ENCODE results near the gene CPB2.

CPB2 gene, protein sequence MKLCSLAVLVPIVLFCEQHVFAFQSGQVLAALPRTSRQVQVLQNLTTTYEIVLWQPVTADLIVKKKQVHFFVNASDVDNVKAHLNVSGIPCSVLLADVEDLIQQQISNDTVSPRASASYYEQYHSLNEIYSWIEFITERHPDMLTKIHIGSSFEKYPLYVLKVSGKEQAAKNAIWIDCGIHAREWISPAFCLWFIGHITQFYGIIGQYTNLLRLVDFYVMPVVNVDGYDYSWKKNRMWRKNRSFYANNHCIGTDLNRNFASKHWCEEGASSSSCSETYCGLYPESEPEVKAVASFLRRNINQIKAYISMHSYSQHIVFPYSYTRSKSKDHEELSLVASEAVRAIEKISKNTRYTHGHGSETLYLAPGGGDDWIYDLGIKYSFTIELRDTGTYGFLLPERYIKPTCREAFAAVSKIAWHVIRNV

GRCh38 chr13:46104868-46105267 is at the start of gene CPB2:
Gene CPB2 (minus strand): TSS chr13:46105033. CDS start chr13:46105009, 24 bp downstream.
- H3K9me2 ChIP-seq (ENCODE audit: low read depth, low read length): no peaks in the 10 kb centered on the region
- H3K27ac ChIP-seq (ENCODE audit: low read depth, low read length, poor library complexity, severe bottlenecking): no peak within 1 kb of the TSS
- H2AFZ ChIP-seq (ENCODE audit: low read length): no peak within 1 kb of the TSS
- H3K4me2 ChIP-seq (ENCODE audit: low read length): no peak within 1 kb of the TSS
- H3K9ac ChIP-seq (ENCODE audit: low read length): no peak within 1 kb of the TSS
- no peaks in the 10 kb centered on the region for H3K79me2 ChIP-seq (ENCODE audit: insufficient read depth, low read length)
- no peaks in the 10 kb centered on the region for H3K27me3 ChIP-seq (ENCODE audit: insufficient read depth, low read length)
- H3K36me3 ChIP-seq (ENCODE audit: insufficient read depth, low read length): no peaks in the 10 kb centered on the region
- TF ChIP-seq CTCF (IDR thresholded peaks at IDR 0.05; ENCODE audit: low read length) (no peak), EZH2 (IDR thresholded peaks at IDR 0.05; ENCODE audit: borderline replicate concordance, low read length) (no peak)
- no peaks in the 10 kb centered on the region for H3K9me3 ChIP-seq (ENCODE audit: low read length)
- H4K20me1 ChIP-seq (ENCODE audit: insufficient read depth, low read length): no peaks in the 10 kb centered on the region
- H3K4me3 ChIP-seq (ENCODE audit: low read depth, low read length, poor library complexity, severe bottlenecking): no peak within 1 kb of the TSS
- no peaks in the 10 kb centered on the region for H3F3A ChIP-seq (ENCODE audit: insufficient read depth, low read length)
- H3K4me1 ChIP-seq (ENCODE audit: insufficient read depth, low read length, severe bottlenecking): no peaks in the 10 kb centered on the region

DNA sequence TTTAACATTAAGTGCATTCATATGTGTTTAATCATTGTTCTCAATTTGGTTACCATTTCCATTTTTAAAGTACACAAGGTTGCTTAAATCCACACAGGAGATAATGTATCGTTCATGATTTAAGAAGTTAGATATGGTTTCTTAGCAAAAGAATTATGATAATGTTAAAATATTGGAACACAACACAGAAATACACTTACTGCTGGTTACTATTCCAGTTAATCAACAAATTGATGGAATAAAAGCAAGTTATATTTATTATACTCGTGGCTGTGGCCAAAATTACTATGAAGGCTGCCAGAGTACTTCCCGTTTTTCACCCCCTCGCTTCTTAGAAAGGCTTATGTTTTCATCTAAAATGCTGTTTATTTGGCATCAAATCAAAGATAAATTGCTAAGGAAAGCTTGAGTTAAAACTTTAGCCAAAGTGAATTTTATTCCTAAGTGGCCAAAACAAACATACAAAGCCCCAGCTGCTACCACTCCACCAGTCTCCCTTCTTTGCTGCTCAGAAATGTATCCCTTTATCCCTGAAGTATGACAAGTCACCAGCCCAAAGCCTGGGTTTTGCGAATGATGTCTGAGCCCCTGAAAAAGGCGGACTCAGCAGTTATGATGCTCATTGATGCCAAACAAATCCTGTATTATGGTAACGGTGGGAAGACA is 49.4 kb upstream of the CPB2 start:
- no peak overlapping the region for H3K9ac ChIP-seq (ENCODE audit: low read length)
- peaks cover 2% of the 10 kb centered on the region for H3K79me2 ChIP-seq (ENCODE audit: insufficient read depth, low read length)
- no peaks in the 10 kb centered on the region for H3K27me3 ChIP-seq (ENCODE audit: insufficient read depth, low read length)
- H4K20me1 ChIP-seq (ENCODE audit: insufficient read depth, low read length): no peaks in the 10 kb centered on the region; the same call in 1 of the 2 replicates
- no peak overlapping the region for H3K27ac ChIP-seq (ENCODE audit: low read depth, low read length, poor library complexity, severe bottlenecking)
- no peaks in the 10 kb centered on the region for H3K4me1 ChIP-seq (ENCODE audit: insufficient read depth, low read length, severe bottlenecking)
- peaks cover 99% of the 10 kb centered on the region for H3K36me3 ChIP-seq (ENCODE audit: insufficient read depth, low read length)
- H3K4me2 ChIP-seq (ENCODE audit: low read length): no peak overlapping the region
- no peak overlapping the region for H3K4me3 ChIP-seq (ENCODE audit: low read depth, low read length, poor library complexity, severe bottlenecking)
- no peak overlapping the region for H2AFZ ChIP-seq (ENCODE audit: low read length)
- no peak for TF ChIP-seq CTCF (IDR thresholded peaks at IDR 0.05; ENCODE audit: low read length)
- no peak for TF ChIP-seq EZH2 (IDR thresholded peaks at IDR 0.05; ENCODE audit: borderline replicate concordance, low read length)
- no peaks in the 10 kb centered on the region for H3K9me3 ChIP-seq (ENCODE audit: low read length)
- H3K9me2 ChIP-seq (ENCODE audit: low read depth, low read length): no peaks in the 10 kb centered on the region
- 0 out of 2 replicates have a peak, but pooled peaks cover 4% of the 10 kb centered on the region for H3F3A ChIP-seq (ENCODE audit: insufficient read depth, low read length)

DNA sequence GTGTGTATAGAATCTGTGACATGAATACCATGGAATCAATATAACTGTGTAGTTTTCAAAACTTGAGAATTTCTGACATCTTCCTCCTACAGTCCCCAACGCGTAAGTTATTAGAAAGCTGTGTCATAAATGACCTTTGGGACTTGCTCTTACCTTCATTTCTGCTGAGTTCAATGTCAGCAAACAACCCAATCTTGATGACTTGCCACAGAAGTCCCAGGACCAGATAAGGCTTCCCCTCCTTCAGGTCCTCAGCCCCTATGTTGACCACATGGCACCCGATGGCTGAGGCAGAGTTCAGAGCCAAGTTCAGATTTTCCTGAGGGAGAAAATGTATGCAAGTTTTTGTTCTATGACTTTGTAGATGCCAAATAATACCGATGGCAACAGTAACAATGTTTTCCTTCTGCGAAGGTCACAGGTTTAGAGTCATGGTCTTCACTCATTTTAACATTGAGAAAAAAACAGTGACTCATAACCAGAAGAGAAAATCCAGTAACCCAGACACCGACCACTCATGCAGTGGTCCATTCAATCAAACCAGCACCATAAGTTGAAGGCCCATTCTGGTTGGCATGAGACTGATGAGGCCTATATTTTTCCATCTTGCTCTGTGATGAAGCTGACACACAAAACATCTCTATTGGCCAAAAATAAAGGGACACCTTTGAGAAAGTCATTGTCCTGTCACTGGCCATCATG is 47.9 kb upstream of the CPB2 start:
- Histone ChIP-seq H3K4me3 (ENCODE audit: low read depth, low read length, poor library complexity, severe bottlenecking) (no peak overlapping the region), H3F3A (ENCODE audit: insufficient read depth, low read length) (0 out of 2 replicates have a peak, but pooled peaks cover 4% of the 10 kb centered on the region), H3K9ac (ENCODE audit: low read length) (no peak overlapping the region), H3K4me1 (ENCODE audit: insufficient read depth, low read length, severe bottlenecking) (no peaks in the 10 kb centered on the region), H3K79me2 (ENCODE audit: insufficient read depth, low read length) (no peaks in the 10 kb centered on the region), H4K20me1 (ENCODE audit: insufficient read depth, low read length) (no peaks in the 10 kb centered on the region), H3K27ac (ENCODE audit: low read depth, low read length, poor library complexity, severe bottlenecking) (no peak overlapping the region), H2AFZ (ENCODE audit: low read length) (no peak overlapping the region), H3K4me2 (ENCODE audit: low read length) (no peak overlapping the region), H3K27me3 (ENCODE audit: insufficient read depth, low read length) (no peaks in the 10 kb centered on the region), H3K9me2 (ENCODE audit: low read depth, low read length) (no peaks in the 10 kb centered on the region), H3K36me3 (ENCODE audit: insufficient read depth, low read length) (peaks cover 99% of the 10 kb centered on the region), H3K9me3 (ENCODE audit: low read length) (no peaks in the 10 kb centered on the region)
- no peak for TF ChIP-seq CTCF (IDR thresholded peaks at IDR 0.05; ENCODE audit: low read length)
- TF ChIP-seq EZH2 (IDR thresholded peaks at IDR 0.05; ENCODE audit: borderline replicate concordance, low read length): no peak

All from OCI-LY1 (cell line).